ENCODE results near the gene SH3TC2. TPM values are rescaled to one million over a fixed set of nuclear protein-coding genes. Genes with fewer than 3 reads are reported as not detected.

The SH3TC2 gene
- total and polyA plus RNA-seq, 3 donors from 2014 or later: 32.4 to 136 (median 130) TPM

DNA sequence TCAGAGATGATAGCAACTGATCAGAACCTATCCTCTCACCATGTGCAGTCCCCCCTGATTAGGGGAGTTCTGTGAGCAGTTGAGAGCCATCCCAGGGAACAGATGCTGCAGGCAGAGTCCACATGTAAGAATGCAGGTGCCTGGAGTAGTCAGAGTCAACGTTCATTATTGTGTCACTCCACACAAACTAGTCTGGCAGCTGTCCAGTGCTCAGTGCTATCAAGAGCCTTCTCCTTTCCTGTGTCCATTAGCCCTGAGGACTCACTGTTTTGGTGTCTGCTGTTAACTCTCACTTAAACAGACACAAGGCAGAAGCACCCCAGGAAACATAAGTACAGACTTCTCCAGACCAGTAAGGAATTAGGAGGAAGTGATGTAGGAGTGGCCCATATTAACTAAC, 2.5 kb downstream of the SH3TC2 start:
- intact Hi-C loops (cut with DNase I; ENCODE audit: low total_unique reads): no loop called here
- no peak for TF ChIP-seq POLR2A (IDR thresholded peaks at IDR 0.05)
- TF ChIP-seq, protein P1, sequence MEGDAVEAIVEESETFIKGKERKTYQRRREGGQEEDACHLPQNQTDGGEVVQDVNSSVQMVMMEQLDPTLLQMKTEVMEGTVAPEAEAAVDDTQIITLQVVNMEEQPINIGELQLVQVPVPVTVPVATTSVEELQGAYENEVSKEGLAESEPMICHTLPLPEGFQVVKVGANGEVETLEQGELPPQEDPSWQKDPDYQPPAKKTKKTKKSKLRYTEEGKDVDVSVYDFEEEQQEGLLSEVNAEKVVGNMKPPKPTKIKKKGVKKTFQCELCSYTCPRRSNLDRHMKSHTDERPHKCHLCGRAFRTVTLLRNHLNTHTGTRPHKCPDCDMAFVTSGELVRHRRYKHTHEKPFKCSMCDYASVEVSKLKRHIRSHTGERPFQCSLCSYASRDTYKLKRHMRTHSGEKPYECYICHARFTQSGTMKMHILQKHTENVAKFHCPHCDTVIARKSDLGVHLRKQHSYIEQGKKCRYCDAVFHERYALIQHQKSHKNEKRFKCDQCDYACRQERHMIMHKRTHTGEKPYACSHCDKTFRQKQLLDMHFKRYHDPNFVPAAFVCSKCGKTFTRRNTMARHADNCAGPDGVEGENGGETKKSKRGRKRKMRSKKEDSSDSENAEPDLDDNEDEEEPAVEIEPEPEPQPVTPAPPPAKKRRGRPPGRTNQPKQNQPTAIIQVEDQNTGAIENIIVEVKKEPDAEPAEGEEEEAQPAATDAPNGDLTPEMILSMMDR (IDR thresholded peaks at IDR 0.05): no peak
- peak; percentile 84 for DNase-seq
- H3K4me1 ChIP-seq: no peaks in the 10 kb centered on the region
- H3K9me3 ChIP-seq: no peaks in the 10 kb centered on the region
- 8 to 33% methylated on average over 1 of the region's 1 CpG for WGBS, 2 donors
- H3K27me3 ChIP-seq: no peaks in the 10 kb centered on the region
- peak overlapping the region in 1 of 2 donors; percentile 13 for H3K27ac ChIP-seq
- H3K4me3 ChIP-seq: no peak overlapping the region
- H3K36me3 ChIP-seq (ENCODE audit: low read depth, missing control alignments): no peaks in the 10 kb centered on the region

DNA sequence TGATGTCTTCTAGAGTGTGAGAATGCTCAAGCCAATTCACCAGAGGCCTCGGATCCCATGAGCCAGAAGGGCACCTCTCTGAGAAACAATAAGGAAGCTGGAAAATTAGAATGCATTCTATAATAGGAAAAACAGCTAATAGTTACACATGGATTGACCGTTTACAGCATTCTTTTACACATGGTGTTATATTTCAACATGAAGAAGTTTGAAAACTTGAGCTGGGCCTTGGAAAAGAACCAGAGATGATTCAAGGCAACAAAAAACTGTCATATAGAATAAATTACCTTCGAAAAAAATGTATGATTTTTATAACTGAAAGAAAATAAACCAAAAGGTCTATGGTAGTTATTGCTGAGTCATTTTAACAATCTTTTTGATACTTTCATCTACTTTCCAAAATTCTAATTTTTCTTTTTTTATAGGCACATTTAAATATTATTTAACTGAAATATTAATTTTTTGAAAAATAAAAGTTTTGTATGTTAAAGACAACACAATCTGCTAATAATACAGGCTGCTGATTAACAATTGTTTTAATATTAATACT, 6.2 kb downstream of the SH3TC2 start:
- H3K27me3 ChIP-seq: no peaks in the 10 kb centered on the region
- 81 to 83% methylated on average over 3 of the region's 3 CpGs for WGBS, 2 donors
- no peak for TF ChIP-seq POLR2A (IDR thresholded peaks at IDR 0.05)
- TF ChIP-seq, protein P1 (IDR thresholded peaks at IDR 0.05): no peak
- no peak overlapping the region for H3K4me3 ChIP-seq
- intact Hi-C loops (cut with DNase I; ENCODE audit: low total_unique reads): no loop called here
- H3K4me1 ChIP-seq: no peaks in the 10 kb centered on the region
- DNase-seq: no peak
- H3K36me3 ChIP-seq (ENCODE audit: low read depth, missing control alignments): no peaks in the 10 kb centered on the region
- no peaks in the 10 kb centered on the region for H3K9me3 ChIP-seq
- H3K27ac ChIP-seq: no peak overlapping the region

DNA sequence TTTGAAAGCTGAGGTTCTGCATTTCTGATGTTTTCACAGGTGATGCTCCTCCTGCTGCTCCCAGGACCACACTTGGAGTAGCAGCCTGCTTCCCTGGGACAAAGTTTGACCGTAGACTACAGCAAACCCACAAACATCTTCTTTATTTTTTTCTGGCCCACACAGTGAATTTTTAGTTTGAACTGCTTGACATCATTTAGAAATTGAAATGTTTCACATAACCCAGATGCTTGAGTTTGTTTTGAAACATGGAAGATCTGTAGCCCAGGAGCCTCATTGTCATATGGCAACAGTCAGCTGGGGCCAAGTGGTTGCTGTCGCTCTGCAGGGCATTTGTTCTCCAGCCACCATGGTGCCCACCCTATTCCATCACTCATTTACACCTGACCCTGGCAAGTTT, 8.4 kb downstream of the SH3TC2 start:
- no peaks in the 10 kb centered on the region for H3K4me1 ChIP-seq
- no peaks in the 10 kb centered on the region for H3K36me3 ChIP-seq (ENCODE audit: low read depth, missing control alignments)
- H3K27me3 ChIP-seq: no peaks in the 10 kb centered on the region
- H3K9me3 ChIP-seq: no peaks in the 10 kb centered on the region
- intact Hi-C loops (cut with DNase I; ENCODE audit: low total_unique reads): no loop called here
- no peak overlapping the region for H3K27ac ChIP-seq
- no peak overlapping the region for H3K4me3 ChIP-seq
- DNase-seq: no peak
- TF ChIP-seq POLR2A (IDR thresholded peaks at IDR 0.05): no peak
- TF ChIP-seq, protein P1 (IDR thresholded peaks at IDR 0.05): no peak
- 71 to 92% methylated on average over 2 of the region's 2 CpGs for WGBS, 2 donors

DNA sequence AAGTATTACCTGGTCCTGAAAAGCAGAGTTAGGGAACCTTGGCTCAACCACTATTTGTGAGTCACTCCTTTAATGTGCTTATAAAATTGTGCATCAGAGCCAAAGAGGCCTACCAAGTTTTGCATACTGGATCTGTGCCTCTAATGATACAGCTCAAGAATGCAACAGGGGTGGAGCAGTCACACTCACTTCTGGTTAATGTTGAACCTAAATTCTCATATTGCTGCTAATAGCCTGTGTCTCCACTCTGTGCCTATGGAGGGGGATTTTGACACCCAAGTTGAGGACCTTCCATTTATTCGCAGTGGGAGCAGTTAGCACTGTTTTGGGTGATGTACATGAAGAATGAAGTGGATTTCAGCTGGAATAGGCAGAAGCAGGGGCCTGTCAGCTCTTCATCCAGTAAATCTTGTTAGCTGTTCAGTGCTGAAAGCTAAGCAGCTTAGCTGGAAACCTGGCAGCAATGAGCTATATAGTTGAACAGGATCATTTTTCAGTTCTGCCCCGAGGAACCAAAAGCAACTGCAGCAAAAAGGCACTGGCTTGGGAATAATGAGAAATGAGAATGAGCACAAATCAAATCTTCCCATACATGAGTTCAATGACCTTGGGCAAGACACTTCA, 9.7 kb downstream of the SH3TC2 start:
- Histone ChIP-seq H3K9me3 (no peaks in the 10 kb centered on the region), H3K27ac (no peak overlapping the region), H3K27me3 (no peaks in the 10 kb centered on the region), H3K4me1 (no peaks in the 10 kb centered on the region), H3K4me3 (no peak overlapping the region), H3K36me3 (ENCODE audit: low read depth, missing control alignments) (no peaks in the 10 kb centered on the region)
- DNase-seq: no peak
- WGBS, 2 donors: 81 to 82% methylated on average over 2 of the region's 2 CpGs
- intact Hi-C loops (cut with DNase I; ENCODE audit: low total_unique reads): no loop called here
- no peak for TF ChIP-seq POLR2A (IDR thresholded peaks at IDR 0.05)
- TF ChIP-seq, protein P1 (IDR thresholded peaks at IDR 0.05): no peak

DNA sequence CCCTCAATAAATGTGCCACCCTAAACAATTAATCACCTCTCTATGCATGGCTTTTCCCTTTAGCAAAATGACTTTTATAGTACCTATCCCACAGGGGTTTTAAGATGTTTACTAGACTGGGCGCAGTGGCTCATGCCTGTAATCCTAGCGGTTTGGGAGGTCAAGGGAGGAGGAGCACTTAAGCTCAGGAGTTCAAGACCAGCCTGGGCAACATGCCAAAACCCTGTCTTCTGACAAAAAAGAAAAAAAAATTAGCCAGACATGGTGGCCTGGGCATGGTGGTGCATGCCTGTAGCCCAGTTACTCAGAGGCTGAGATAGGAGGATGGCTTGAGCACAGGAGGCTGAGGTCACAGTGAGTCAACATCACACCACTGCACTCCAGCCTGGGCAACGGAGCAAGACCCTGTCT, 13.5 kb downstream of the SH3TC2 start:
- no peaks in the 10 kb centered on the region for H3K27me3 ChIP-seq
- no peaks in the 10 kb centered on the region for H3K4me1 ChIP-seq
- H3K9me3 ChIP-seq: no peaks in the 10 kb centered on the region
- H3K4me3 ChIP-seq: no peak overlapping the region
- TF ChIP-seq, protein P1 (IDR thresholded peaks at IDR 0.05): no peak
- TF ChIP-seq POLR2A (IDR thresholded peaks at IDR 0.05): no peak
- intact Hi-C loops (cut with DNase I; ENCODE audit: low total_unique reads): no loop called here
- DNase-seq: no peak
- H3K27ac ChIP-seq: no peak overlapping the region
- no peaks in the 10 kb centered on the region for H3K36me3 ChIP-seq (ENCODE audit: low read depth, missing control alignments)
- WGBS, 2 donors: 77 to 78% methylated on average over 3 of the region's 3 CpGs

Measured in testis (tissue), 3 donors.